Cerebellar cortex (tissue), 1 donor: Measurements from ENCODE around the gene HSD17B2.
"Not testable (repeated sequence)": the region's sequence is repeated elsewhere in the genome, so short reads cannot be mapped to it uniquely, and the experiment has no call there.

Experiments
- DNase-seq: peaks from one replicate; pipeline ENCODE4 v3.0.0-alpha.2; 2015; ENCODE audit warnings: low spot score

HSD17B2 gene, protein sequence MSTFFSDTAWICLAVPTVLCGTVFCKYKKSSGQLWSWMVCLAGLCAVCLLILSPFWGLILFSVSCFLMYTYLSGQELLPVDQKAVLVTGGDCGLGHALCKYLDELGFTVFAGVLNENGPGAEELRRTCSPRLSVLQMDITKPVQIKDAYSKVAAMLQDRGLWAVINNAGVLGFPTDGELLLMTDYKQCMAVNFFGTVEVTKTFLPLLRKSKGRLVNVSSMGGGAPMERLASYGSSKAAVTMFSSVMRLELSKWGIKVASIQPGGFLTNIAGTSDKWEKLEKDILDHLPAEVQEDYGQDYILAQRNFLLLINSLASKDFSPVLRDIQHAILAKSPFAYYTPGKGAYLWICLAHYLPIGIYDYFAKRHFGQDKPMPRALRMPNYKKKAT

DNA sequence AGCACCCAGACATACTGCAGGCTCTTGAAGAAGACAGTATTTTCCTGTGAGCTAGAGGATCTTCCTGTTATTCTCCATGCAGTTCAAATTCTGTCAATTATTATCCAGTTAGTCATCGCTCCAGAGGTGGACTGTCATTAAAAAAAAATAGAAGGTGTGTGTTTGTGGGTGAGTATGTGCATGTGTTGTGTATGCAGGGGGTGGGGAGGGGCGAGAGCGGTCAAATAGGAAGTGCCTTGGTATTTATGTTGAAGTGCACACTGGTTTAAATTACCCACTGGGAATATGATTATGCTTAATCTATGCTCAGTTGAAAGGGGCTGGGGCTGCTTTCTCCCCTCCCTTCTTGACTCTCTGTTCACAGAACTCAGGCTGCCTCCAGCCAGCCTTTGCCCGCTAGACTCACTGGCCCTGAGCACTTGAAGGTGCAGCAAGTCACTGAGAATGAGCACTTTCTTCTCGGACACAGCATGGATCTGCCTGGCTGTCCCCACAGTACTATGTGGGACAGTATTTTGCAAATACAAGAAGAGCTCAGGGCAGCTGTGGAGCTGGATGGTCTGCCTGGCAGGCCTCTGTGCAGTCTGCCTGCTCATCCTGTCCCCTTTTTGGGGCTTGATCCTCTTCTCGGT is at the start of gene HSD17B2:
Gene HSD17B2, plus strand, starts transcription at position 273 of the 632 bp plus-strand sequence. Its CDS starts 172 bp downstream, at position 445.
- DNase-seq = no peak

DNA sequence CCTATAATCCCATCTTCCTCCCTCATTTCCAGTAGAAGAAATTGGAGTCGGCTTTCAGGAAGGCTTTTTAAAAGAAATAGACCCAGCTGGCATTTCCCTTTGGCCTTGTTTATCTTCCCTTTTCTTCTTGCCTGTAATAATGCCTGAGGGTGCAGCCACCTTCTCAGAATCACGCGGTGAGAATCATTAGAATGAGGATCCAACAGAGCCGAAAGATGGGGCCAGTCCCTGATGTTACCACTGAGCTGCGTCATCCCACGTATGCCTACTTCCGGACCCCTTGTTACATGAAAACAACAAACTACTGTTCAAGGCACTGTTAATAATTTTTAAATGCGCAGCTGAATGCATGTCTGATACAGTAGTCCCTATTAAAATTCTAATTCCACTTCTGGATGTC is 47.9 kb upstream of the HSD17B2 start:
- no peak for DNase-seq

DNA sequence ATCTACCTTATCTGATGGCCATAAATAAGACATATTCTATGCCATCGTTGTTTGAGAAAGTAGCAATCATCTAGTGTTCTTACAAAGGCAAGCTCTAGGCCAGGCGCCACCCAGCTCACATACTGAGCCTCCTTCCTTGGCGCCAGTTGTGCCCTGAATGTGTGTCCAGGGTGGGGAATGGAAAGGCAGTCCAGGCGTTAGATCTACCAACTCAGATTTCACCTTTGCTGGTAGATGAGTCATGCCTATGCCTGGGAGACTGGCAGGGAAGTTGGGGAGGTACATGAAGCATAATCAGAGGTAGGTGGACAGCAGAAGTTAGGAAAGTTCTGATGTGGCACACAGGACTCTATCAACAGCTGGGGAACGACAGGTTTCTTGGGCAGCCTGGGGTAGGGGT is 47.3 kb upstream of the HSD17B2 start:
- no peak for DNase-seq

DNA sequence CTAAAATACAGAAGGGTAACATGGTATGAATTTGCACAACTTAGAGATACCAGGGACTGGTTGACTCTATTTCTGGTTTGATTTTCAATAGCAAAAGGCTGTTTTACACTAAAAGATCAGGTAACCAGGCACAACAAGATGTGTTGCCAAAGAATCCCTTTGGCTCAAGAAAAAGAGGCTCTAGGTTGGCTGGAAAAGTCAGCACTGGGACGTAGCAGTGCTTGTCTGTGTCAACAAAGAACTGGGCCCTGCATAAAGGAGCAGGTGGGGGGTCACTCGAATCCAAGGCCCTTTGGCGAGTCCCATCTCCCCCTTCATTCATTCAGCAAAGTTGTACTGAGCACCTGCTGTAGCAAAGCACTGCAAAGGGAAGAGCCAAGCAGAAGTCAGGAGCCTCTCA is 42.2 kb upstream of the HSD17B2 start:
- DNase-seq = no peak

DNA sequence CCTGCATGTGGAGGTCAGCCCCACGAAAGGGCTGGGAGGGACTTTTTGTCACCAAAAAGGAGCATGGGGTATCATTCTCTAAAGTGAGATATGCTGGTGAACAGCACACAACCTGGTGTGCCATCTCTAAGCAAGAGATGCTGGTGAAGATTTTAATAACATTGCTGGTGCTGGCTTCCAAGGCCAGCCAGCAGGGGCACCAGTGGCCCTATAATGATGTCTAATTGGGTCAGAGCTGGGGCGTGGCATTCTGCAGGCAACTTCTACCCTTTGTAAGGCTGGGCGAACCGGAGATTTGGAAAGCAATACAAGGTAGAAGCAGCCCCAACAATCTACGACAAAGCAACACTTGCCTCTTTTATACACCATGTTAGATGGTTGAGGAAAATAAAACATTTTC is 40.6 kb upstream of the HSD17B2 start:
- DNase-seq = no peak

DNA sequence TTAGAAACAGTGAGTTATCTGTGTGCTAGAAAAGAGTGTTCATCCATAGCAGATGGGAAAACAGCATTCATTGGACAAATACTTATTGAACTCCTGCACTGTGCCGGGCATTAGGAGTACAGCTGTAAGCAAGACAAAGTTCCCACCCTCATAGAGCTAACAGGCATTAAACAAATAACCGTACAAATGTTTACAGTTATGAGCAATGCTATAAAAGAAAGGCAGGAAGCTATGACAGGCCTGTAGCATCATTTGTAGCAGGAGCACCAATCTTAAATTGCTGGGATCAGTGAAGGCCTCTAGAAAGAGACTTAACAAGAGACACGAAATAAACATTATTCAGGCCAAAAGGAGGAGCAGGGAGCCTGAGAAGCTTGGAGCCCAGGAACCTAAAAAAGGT is 39.4 kb upstream of the HSD17B2 start:
- no peak for DNase-seq

DNA sequence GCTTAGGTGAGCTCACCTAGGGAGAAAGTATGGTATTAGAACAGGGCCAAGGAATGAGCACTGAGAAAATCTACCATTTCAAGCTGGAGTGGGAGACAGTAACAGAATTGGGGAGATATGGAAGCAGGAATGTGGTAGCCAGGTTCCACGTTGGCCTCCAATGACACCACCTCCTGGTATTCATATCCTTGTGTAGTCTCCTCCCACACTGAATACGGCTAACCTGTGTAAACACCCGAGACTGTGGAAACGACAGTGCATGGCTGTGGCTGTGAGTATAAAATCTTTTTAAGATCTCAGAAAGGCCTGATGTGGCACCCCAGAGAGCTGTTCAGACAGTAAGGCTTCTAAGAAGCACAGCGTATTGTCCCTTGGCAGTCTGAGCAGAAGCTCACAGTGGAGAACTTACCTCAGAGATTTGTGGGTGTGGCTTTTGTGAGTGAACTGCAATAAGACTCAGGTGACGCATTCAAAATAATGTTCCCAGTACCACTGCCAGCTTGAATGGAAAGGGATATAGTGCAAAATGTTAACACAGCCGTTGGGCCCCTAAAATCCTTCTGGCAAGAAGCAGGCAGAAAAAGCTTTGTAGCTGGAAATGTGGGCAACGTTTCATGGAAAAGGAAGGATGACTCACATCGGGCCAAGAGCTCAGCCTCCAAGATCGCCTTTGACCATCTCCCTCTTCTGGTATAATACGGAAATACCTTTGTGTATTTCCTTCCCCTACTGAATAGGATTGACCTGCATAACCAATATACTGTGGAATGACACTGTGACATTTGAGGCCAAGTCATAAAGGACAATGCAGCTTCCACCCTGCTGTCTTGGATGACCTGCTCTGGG is 38.2 kb upstream of the HSD17B2 start:
- DNase-seq = peak; percentile 13

DNA sequence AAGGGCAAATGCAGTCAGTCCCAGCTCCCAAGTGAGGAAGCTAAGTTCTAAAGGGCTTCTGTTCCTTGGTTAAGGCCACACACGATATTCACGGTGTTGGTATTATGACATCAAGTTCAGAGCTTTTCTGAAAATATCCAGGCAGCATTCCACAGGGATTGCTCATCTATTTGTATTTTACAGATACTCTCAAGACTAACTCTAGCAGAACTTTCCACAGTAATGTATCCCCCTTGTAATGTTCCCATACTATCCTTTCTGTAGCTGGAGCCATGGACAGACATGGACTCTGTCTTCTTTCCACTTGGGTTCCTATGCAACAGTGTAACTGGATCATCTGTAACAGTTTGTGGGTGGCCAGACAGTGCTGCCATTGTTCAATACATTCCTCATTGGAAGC is 37.3 kb upstream of the HSD17B2 start:
- no peak for DNase-seq

DNA sequence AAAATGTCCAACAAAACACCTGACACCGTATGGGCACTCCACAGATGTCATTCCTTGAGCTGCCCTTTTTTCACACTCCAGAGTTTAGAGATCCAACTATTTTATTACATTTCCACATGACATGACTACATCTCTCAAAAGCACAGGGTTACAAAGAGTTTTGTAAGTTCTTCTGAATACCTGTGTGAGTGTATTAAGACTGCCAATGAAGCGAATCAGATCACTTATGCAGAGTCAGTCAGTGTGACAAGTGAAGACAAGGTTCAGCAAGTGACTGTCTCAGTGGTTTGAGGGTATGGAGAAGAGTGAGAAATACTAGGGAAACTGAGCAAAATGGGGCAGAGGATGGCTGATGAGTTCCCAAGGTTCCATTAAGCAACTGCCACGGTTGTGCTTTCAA is 32.2 kb upstream of the HSD17B2 start:
- no peak for DNase-seq

DNA sequence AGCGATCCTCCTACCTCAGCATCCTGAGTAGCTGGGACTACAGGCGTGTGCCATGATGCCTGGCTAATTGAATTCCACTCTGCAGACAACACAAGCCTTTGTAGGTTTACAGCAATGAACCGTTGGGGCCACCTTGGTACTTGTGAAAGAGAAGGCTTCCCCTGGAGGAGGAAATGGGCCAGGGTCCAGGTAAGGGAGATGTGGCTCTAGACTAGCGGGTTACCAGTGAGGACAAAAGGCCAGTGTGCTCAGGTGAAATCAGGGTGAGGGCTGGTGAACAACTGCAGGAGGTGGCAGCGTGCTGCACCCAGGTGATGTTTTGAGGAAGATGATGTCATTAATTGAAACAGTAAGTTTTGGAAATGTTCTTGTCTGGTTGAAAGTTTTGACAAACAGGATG is 30.5 kb upstream of the HSD17B2 start:
- DNase-seq = no peak

DNA sequence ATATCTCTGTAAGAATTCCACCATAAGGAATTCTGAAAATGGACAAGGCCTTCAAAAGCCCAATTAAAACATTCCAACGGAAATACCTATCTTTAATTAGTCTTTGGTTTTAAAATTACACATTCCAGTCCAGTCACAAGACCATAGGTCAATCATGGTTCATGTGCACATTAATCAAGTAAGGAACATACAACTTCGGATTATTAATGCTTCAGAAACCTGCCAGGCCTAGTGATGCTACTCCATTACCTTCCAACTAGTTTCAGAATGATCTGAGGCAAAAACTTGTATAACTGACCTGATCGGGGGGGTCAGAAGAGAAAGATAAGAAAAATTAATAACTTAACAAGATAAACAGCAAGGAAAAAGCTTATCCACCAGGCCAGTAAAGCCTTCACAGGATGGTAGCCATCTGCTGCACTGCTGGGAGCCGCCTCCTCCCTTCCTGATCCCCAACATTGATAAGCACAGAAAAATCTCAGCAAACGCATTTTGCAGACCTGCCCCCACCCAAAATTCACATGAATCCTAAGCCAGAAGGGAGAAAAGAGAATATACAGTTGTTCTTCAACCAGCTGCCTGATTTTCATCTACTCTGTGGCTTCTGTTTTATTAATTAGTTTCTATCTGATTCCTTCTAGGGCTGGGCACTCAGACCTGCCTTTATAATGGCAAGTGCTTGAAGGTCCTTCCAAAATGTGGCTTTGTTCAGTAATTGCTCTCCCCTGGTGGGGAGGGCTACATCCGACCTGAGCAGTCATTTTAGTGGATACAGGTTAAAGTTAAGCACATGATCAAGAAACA is 29.8 kb upstream of the HSD17B2 start:
- no peak for DNase-seq

DNA sequence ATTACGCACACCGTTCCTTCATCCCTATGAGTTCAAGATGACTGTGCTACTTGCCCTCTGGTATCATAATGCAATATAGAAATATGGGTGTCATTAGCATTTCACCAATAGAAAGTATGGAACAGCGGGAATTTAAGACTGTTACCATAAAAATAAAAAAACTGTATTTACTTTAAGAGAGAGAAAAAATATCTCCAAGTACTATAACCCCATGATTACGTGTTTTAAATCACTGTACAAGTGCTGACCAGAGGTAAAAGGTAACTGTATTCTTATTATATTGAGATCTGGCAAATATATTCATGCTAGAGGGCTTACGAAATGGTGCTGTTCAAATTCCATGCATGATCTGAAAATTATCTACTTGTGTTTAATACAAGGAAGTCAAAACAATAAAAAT is 29.0 kb upstream of the HSD17B2 start:
- no peak for DNase-seq

DNA sequence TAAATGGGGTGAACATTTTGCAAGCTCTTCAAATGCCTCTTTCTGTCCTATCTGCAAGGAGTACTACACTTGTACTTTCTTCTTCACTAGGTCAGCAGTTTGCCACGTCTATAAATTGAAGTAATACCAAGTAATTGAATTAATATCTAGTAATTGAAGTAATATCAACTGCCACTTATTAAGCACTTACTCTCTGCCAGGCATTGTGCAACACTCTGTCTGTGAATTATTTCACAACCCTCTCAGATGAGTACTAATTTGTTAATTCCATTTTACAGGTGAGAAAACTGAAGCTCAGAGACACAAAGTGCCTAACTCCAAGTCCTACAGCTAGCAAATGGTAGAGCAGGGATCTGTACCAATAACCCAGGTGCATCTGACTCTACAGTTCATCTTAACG is 27.9 kb upstream of the HSD17B2 start:
- no peak for DNase-seq

DNA sequence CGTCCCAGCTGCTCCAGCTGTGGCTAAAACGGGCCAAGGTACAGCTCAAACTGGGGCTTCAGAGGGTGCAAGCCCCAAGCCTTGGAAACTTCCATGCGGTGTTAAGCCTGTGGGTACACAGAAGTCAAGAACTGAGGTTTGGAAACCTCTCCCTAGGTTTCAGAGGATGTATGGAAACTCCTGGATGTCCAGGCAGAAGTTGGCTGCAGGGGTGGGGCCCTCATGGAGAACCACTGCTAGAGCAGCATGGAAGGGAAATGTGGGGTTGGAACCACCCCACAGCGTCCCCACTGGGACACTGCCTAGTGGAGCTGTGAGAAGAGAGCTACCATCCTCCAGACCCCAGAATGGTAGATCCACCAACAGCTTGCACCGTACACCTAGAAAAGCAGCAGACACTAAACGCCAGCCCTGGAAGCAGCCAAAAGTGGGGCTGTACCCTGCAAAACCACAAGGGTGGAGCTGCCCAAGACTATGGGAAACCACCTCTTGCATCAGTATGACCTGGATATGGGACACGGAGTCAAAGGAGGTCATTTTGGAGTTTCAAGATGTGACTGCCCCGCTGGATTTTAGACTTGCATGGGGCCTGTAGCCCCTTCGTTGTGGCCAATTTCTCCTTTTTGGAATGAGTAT is 26.0 kb upstream of the HSD17B2 start:
- no peak for DNase-seq

DNA sequence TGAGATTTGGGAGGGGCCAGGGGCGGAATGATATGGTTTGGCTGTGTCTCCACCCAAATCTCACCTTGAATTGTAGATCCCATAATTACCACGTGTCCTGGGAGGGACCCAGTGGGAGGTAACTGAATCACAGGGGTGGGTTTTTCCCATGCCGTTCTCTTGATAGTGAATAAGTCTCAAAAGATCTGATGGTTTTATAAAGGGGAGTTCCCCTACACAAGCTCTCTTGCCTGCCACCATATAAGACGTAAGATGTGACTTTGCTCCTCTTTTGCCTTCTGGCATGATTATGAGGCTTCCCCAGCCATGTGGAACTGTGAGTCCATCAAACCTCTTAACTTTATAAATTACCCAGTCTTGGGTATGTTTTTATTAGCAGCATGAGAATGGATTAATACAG is 25.3 kb upstream of the HSD17B2 start:
- DNase-seq = not testable (repeated sequence)

DNA sequence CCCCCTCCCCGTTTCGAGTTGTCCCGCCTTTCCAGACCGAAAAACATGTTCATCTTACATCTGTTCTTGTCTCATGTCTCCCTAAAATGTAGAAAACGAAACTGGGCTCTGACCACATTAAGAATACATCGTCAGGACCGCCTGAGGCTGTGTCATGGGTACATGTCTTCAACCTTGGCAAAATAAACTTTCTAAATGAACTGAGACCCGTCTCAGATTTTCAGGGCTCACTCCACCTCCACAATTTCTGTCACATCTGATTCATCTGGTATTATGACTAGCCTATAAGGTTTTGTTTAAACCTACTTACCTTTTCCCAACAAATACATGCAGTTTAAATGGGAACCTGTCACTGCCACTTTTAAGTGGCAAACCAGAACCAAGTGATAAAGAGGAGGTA is 24.4 kb upstream of the HSD17B2 start:
- no peak for DNase-seq

DNA sequence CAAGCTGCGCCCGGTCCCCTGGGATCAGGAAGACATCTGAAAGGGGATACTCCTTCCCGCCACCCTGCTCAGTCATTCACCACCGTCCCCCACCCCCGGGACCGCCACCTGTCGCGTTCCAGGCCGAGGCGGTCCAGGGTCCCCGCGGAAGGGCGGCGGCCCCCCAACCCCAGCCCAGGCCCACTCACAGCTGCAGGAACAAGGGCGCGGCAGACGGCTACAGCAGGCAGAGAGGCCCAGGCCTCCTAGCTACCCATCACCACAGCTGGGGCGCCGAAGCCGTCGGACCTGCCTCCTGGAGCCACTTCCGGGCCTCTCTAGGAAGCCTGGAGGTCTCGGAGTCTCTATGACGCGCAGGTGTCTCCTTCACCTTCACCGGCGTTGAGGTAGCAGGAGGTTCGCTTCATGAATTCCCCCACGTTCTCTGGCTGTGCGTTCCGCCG is 23.8 kb upstream of the HSD17B2 start, which contains the start of gene SDR42E1:
Gene SDR42E1, minus strand, starts transcription at position 272 of the 443 bp plus-strand sequence. CDS start 10,612 bp downstream, outside the sequence.
- DNase-seq = no peak

DNA sequence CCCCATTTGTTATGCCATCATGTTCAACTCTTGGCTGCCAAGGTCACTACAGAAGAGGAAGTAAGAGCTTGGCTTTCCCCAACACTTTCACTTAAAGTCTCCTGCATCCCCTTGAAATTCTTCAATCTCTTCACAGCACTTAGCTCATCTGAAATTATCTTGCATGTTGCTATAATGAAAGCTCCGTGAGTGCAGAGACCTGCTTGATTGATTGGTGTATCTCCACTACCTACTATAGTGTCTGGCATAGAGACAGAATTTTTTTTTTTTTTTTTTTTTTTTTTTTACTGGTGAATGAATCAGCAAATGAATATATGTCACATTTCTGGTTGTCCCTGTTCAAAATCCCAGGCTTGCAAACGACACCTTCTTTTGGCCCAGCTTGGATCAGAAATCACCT is 21.9 kb upstream of the HSD17B2 start:
- no peak for DNase-seq

DNA sequence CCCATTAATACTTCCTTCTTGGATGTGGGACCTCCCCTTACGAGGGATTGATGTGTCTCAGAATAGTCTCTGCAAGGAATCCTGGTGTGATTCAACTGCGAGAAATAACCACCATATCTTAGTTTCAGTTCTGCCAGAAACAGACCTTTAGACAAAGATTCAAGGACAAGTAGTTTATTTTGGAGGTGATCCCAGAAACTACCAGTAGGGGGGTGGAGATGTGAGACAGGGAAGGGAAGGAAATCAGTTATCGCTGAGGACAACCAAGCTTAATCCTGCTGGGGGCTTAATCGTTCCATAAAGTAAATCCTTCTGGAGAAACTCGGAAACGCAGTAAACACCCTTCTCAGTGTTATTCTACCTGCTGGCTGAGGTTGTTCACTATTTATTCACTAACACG is 18.8 kb upstream of the HSD17B2 start:
- no peak for DNase-seq

DNA sequence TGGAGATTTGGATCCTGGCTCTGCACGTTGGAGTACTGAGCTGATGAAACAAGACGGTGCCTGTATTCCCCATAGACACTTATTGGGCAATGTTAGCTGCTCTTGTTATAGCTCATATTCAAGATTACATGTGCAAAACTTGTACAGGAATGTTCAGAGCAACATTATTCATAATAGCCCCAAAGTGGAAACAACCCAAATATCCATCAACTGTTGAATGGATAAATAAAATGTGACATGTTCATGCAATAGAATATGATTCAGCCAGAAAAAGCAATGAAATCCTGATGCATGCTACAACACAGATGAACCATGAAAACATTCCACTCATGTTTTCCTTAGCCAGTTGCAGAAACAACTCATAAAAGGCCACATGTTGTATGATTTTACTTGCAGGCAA is 18.1 kb upstream of the HSD17B2 start:
- no peak for DNase-seq

DNA sequence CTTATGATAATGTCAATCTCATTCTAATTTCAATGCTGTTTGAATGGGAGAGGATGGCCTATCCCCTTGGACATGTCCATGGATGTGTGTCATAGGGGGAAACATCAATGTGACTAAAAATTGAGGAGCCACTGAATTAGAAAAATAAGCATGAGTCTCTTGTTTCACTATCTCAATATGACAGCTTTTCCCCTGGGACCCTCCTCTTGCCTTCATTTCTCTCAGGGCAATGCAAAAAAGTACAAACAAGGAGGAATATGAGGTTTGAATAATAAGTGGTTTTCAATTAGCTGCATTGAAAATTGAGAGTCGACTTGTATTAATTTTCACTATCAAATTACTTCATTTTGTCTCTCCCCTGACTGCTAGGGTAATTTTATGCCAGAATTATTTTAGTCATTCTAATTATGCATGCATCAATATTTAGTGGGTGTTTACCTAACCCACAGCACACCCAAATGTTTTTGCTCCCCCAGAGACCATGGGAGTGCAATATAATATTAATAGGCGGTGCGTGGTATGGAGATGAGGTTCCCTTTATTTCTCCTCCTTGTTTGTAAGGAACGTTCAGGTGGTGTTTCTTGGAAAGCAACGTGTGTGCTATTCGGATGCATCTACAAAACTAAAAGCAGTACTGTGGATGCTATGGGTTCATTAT is 17.0 kb upstream of the HSD17B2 start:
- no peak for DNase-seq
